ENCODE results near the gene YEATS4.

- TF ChIP-seq CTCF (IDR thresholded peaks at IDR 0.05 in 4 of 5, conservative IDR thresholded peaks at IDR 0.05 in 1 of 5) (no peak), POLR2A (IDR thresholded peaks at IDR 0.05) (no peak)
These were observed 4.0 kb upstream of the YEATS4 start for GRCh38 chr12:69355363-69356028.
